GM12874 (cell line): Measurements from ENCODE around the gene HES7.

ENCODE experiments used
- TF ChIP-seq, protein P1 (sequence below): IDR thresholded peaks from 2 replicates; pipeline ENCODE4 v1.5.1; 2011; ENCODE audit warnings: low read depth, mild to moderate bottlenecking, control low read depth, low read length, moderate library complexity; ENCODE audit not compliant: insufficient read depth

HES7 gene

DNA sequence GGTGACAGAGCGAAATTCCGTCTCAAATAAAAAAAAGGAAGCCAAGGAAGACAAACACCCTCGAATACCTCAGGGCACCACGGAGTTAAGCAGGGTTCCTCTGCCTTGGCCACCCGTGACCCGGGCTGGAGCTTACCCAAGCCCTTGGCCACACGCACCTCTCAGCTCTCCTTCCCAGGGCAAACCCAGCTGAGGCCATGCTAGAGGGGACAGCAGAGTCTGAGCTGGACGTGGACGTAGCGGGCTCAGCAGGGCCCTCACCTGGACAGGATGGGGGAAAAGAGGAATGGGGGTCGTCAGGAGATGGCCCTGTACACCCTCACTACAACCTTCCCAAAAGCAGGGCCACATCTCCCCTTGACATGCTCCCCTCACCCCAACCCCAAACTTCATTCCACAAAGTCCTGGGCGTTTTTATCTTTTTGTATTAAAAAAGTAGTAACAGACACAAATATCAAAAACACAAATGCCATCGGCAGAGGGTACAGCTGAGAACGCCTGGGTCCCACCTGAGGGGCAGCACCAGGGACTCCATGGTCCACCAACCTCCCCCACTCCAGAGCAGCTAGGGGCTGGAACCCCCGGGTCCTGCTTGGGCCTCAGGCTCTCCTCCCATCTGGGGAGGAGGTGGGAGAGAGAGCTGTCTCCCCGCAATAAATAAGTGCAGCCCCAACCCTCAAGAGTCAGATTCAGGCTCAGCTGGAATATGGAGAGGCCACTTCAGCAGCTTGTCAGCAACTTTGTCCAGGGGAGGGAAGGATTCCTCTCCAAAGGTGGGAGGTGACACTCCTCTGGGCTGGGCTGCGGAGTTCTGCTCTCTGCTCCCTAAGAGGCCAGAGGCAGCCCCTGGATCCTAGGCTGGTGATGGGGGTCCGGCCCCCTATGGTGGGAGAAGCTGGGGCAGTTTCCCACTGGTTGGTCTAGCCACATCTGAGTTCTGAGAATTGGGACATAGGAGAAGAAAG, 16.4 kb upstream of the HES7 start:
- TF ChIP-seq, protein P1, sequence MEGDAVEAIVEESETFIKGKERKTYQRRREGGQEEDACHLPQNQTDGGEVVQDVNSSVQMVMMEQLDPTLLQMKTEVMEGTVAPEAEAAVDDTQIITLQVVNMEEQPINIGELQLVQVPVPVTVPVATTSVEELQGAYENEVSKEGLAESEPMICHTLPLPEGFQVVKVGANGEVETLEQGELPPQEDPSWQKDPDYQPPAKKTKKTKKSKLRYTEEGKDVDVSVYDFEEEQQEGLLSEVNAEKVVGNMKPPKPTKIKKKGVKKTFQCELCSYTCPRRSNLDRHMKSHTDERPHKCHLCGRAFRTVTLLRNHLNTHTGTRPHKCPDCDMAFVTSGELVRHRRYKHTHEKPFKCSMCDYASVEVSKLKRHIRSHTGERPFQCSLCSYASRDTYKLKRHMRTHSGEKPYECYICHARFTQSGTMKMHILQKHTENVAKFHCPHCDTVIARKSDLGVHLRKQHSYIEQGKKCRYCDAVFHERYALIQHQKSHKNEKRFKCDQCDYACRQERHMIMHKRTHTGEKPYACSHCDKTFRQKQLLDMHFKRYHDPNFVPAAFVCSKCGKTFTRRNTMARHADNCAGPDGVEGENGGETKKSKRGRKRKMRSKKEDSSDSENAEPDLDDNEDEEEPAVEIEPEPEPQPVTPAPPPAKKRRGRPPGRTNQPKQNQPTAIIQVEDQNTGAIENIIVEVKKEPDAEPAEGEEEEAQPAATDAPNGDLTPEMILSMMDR: no peak

DNA sequence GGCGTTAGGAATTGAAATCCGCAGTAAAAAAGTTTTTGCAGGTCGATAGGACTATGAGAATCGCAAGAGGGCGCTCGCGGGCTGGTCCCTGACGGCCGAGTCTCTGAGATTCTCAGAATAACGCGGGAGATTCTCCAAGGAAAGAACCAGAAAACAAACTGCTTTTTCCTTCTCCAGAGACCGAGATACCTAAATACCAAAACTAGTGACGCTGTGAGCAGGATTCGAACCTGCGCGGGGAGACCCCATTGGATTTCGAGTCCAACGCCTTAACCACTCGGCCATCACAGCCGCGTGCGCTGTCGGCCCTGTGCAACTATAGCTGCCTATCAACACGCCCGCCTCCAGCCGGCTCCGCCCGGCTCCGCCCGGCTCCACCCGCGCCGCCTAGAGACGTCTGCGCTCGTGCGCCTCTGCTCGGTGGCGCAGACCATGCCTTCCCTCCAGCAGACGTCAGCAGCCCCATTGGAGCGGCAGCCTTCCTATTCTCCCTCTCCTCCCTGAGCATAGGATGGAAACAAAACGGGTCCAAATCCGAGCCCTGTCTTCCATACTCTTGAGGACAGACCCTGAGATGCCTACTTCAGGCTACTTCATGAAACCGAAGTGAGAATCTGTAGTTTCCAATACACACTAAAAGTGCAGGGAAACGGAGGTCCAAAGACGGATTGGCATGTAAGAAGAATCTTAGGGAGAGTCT, 14.9 kb upstream of the HES7 start:
- TF ChIP-seq, protein P1: peak; percentile 86

DNA sequence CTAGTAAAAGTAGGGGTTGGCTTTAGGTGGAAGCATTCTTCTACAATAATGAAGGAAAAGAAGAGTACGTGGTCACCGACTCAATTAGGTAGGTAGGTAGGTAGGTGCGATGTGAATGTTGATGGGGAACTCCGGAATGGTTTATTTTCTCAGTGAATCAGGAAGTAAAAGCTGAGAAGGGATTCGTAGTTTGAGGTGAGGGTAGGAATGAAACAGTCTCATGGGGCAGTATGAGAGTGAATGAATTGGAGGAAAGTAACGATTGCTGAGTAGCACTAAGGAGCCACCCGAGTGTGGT, 14.4 kb upstream of the HES7 start:
- TF ChIP-seq, protein P1: no peak

DNA sequence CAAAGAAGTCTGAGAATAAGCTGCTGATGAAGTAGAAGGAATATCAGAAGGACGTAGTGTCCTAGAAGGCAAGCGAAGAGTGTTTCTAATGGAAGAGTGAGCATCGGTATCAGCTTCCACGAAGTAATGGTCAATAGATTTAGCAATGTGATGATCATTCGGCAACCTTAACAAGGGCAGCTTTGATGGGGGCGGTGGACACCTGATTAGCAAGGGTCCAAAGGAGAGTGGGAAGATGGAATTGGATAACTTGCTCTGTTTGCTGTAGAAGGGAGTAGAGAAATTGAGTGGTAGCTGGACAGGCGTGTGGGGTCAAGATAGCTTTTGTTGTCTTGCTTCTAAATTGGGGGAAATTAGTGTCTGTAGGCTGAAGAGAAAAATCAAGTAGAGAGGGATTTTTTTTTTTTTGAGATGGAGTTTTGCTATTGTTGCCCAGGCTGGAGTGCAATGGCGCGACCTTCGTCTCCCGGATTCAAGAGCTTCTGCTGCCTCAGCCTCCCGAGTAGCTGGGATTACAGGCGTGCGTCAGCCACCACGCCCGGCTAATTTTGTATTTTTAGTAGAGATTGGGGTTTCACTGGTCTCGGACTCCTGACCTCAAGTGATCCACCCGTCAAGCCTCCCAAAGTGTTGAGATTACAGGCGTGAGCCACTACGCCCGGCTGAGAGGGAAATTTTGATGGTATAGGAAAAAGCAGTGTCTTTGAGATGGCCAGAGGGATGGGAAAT, 13.9 kb upstream of the HES7 start:
- TF ChIP-seq, protein P1: no peak

DNA sequence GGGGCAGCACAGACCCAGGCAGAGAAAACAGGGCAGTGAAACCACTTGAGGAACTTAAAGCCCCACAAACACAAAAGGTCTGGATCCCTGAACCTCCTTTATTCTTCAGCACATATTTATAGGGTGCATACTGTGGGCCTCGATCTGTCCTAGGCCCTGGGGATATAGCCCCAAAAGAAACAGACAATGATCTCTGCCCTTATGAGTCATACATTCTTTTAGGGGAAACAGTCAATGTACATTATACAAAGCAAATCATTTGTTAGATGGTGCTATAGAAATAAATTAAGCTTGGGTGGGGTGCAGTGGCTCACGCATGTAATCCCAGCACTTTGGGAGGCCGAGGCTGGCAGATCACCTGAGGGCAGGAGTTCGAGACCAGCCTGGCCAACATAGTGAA, 10.0 kb upstream of the HES7 start:
- TF ChIP-seq, protein P1: no peak

DNA sequence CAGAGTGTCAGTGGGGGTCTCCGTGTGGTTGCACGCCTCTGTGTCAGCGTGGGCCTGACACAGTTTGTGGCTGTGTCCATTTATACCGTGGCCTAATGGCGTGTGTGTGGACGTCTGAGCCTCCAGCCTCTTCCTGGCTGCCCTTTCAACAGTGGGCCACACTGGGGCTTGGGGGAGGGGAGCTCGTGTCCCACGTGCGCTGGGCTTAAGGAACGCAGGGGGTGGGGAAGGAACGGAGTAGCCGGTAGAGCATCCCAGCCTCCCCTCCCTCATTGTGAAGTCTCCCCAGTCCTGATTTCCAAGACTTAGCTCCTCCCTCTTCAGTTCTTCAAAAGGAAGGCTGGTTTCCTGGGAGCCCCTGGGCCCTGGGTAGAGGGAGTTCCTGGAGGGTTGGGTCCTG, 9.5 kb upstream of the HES7 start:
- TF ChIP-seq, protein P1: no peak

DNA sequence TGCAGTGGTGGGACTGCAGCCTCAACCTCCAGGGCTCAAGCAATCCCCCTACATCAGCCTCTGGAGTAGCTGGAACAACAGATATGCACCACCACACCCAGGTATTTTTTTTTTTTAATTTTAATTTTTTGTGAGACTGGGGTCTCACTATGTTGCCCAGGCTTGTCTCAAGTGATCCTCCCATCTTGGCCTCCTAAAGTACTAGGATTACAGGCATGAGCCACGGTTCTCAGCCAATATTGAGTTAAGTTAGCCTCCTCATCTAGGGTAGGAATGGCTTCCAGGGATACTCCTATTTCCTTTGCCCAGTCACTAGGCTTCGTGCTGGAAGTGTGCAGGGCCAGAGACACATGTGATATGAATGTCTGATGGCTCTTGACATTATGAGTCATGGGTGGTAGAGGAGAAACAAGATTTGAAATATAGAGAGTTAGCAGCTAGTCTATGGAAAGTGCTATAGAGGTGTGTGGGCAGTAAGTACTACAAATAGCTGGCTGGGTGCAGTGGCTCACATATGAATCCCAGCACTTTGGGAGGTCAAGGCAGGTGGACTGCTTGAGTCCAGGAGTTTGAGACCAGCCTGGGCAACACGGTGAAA, 8.0 kb upstream of the HES7 start:
- TF ChIP-seq, protein P1: no peak
